ENCODE results near the gene CCDC201.
"Not testable (repeated sequence)": the region's sequence is repeated elsewhere in the genome, so short reads cannot be mapped to it uniquely, and the experiment has no call there.

DNA sequence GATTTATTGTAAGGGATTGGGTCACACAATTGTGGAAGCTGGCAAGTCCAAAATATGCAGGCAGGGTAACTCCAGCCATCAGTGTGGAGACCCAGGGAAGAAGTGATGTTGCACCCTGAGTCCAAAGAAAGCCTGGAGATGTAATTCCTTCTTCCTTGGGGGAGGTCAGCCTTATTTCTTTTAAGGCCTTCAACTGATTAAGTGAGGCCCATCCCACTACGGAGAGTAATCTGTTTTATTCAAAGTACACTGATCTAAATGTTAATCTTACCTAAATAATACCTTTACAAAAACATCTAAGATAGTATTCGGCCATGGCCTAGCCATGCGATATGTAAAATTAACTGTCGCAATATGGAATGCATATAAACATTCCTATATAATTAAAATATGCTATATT lies 16.0 kb downstream of the CCDC201 start:
- not testable (repeated sequence) for TF ChIP-seq POLR2A (IDR thresholded peaks at IDR 0.05)
- TF ChIP-seq, protein P1, sequence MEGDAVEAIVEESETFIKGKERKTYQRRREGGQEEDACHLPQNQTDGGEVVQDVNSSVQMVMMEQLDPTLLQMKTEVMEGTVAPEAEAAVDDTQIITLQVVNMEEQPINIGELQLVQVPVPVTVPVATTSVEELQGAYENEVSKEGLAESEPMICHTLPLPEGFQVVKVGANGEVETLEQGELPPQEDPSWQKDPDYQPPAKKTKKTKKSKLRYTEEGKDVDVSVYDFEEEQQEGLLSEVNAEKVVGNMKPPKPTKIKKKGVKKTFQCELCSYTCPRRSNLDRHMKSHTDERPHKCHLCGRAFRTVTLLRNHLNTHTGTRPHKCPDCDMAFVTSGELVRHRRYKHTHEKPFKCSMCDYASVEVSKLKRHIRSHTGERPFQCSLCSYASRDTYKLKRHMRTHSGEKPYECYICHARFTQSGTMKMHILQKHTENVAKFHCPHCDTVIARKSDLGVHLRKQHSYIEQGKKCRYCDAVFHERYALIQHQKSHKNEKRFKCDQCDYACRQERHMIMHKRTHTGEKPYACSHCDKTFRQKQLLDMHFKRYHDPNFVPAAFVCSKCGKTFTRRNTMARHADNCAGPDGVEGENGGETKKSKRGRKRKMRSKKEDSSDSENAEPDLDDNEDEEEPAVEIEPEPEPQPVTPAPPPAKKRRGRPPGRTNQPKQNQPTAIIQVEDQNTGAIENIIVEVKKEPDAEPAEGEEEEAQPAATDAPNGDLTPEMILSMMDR (IDR thresholded peaks at IDR 0.05): not testable (repeated sequence)
